Islet precursor cell (in vitro differentiated cells): ENCODE measurements around the gene PCBP3.
"Not testable (repeated sequence)": the region's sequence is repeated elsewhere in the genome, so short reads cannot be mapped to it uniquely, and the experiment has no call there.

ENCODE experiments used
- DNase-seq: peaks from one replicate; pipeline ENCODE4 v3.0.0-alpha.2; 2018

PCBP3 gene

GRCh38 chr21:45636459-45636858, 7.1 kb upstream of the PCBP3 start:
- DNase-seq: no peak

GRCh38 chr21:45636951-45637646, 6.4 kb upstream of the PCBP3 start:
- DNase-seq: peak; percentile 59

GRCh38 chr21:45637883-45638282, 5.6 kb upstream of the PCBP3 start:
- peak; percentile 43 for DNase-seq

GRCh38 chr21:45638707-45639106, 4.8 kb upstream of the PCBP3 start:
- no peak for DNase-seq

- peak; percentile 50 for DNase-seq
Measured at GRCh38 chr21:45639206-45640000, 4.1 kb upstream of the PCBP3 start.

- peak; percentile 67 for DNase-seq
Measured at GRCh38 chr21:45640001-45640887, 3.3 kb upstream of the PCBP3 start.

- peak; percentile 90 for DNase-seq
Measured at GRCh38 chr21:45640888-45641479, 2.5 kb upstream of the PCBP3 start.

GRCh38 chr21:45641480-45642035, 2.0 kb upstream of the PCBP3 start:
- DNase-seq: peak; percentile 51

- DNase-seq: no peak
Measured at GRCh38 chr21:45642122-45642813, 1.3 kb upstream of the PCBP3 start.

- DNase-seq: no peak
Measured at GRCh38 chr21:45644041-45644906, 749 bp downstream of the PCBP3 start.

GRCh38 chr21:45651921-45652320, 8.4 kb downstream of the PCBP3 start:
- DNase-seq: no peak

- no peak for DNase-seq
Measured at GRCh38 chr21:45655124-45655523, 11.6 kb downstream of the PCBP3 start.

- DNase-seq: not testable (repeated sequence)
Measured at GRCh38 chr21:45656114-45656513, 12.6 kb downstream of the PCBP3 start.

GRCh38 chr21:45661913-45662622, 18.5 kb downstream of the PCBP3 start:
- DNase-seq: not testable (repeated sequence)

- DNase-seq: not testable (repeated sequence)
Measured at GRCh38 chr21:45662623-45663245, 19.2 kb downstream of the PCBP3 start.

- no peak for DNase-seq
Measured at GRCh38 chr21:45669382-45669781, 25.9 kb downstream of the PCBP3 start.

GRCh38 chr21:45670731-45671130, 27.2 kb downstream of the PCBP3 start:
- DNase-seq: no peak

- not testable (repeated sequence) for DNase-seq
Measured at GRCh38 chr21:45678790-45679189, 35.3 kb downstream of the PCBP3 start.

GRCh38 chr21:45680215-45680614, 36.7 kb downstream of the PCBP3 start:
- DNase-seq: no peak

- no peak for DNase-seq
Measured at GRCh38 chr21:45695086-45695485, 51.6 kb downstream of the PCBP3 start.
